ENCODE results near the gene GPAT3. TPM values are rescaled to one million over a fixed set of nuclear protein-coding genes. Genes with fewer than 3 reads are reported as not detected.
A peak's percentile ranks its signal among the peaks of the same experiment; 100 is the strongest.
"Not testable (repeated sequence)": the region's sequence is repeated elsewhere in the genome, so short reads cannot be mapped to it uniquely, and the experiment has no call there.

Gene GPAT3
- total RNA-seq, 1 donor from 2014 or later = 26.4 TPM

GRCh38 chr4:83503974-83504373 lies 31.9 kb upstream of the GPAT3 start:
- no peak overlapping the region for H3K4me3 ChIP-seq (ENCODE audit: low read depth, low read length)
- no peak for DNase-seq (ENCODE audit: low read depth)
- TF ChIP-seq CTCF (conservative IDR thresholded peaks at IDR 0.05; ENCODE audit: low read depth, low read length) = no peak

- TF ChIP-seq CTCF (conservative IDR thresholded peaks at IDR 0.05; ENCODE audit: low read depth, low read length) = no peak
- no peak overlapping the region for H3K4me3 ChIP-seq (ENCODE audit: low read depth, low read length)
- no peak for DNase-seq (ENCODE audit: low read depth)
Observed at GRCh38 chr4:83504503-83504902, 31.4 kb upstream of the GPAT3 start.

DNA sequence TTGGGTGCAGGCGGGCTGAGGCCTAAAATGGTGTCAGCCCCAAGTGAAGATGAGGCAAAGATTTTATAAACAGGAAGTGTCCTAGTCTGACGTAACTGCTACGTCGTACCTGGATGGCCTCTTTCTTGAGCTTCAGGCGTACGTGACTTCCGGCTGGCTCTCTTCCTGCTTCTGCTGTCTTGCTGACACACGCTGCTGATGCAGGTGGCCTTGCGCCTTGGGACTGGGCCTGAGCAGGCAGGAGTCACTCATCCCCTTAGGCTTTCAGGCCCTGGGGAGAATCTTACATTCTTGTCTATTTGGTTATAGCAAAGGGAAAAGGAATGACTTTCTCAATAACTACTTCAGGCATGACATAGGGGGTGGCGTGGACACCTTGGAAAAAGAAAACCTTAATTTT lies 30.9 kb upstream of the GPAT3 start:
- no peak for DNase-seq (ENCODE audit: low read depth)
- no peak for TF ChIP-seq CTCF (conservative IDR thresholded peaks at IDR 0.05; ENCODE audit: low read depth, low read length)
- no peak overlapping the region for H3K4me3 ChIP-seq (ENCODE audit: low read depth, low read length)

GRCh38 chr4:83509156-83509585 lies 26.7 kb upstream of the GPAT3 start:
- not testable (repeated sequence) for DNase-seq (ENCODE audit: low read depth); H3K4me3 ChIP-seq (ENCODE audit: low read depth, low read length)
- peak; percentile 79 for TF ChIP-seq CTCF (conservative IDR thresholded peaks at IDR 0.05; ENCODE audit: low read depth, low read length)

DNA sequence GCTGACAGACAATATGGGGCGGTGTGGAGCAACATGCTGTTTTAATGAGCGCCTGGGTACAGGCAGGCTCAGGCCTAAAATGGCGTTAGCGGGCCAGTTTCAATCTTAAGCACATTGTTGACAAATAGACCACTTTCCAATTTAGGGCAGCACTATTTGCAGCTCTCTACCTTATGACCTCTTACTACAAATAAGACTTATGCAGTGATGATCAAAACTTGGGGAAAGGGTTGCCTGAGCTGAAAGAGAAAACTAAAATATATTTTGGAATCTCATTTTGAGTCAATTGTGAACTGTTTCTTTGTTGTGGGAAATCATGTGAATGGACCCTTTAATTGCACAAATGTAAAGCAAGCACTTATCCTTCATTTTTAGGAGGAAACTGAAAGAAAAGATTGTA lies 25.5 kb upstream of the GPAT3 start:
- TF ChIP-seq CTCF (conservative IDR thresholded peaks at IDR 0.05; ENCODE audit: low read depth, low read length) = no peak
- H3K4me3 ChIP-seq (ENCODE audit: low read depth, low read length) = no peak overlapping the region
- DNase-seq (ENCODE audit: low read depth) = no peak

DNA sequence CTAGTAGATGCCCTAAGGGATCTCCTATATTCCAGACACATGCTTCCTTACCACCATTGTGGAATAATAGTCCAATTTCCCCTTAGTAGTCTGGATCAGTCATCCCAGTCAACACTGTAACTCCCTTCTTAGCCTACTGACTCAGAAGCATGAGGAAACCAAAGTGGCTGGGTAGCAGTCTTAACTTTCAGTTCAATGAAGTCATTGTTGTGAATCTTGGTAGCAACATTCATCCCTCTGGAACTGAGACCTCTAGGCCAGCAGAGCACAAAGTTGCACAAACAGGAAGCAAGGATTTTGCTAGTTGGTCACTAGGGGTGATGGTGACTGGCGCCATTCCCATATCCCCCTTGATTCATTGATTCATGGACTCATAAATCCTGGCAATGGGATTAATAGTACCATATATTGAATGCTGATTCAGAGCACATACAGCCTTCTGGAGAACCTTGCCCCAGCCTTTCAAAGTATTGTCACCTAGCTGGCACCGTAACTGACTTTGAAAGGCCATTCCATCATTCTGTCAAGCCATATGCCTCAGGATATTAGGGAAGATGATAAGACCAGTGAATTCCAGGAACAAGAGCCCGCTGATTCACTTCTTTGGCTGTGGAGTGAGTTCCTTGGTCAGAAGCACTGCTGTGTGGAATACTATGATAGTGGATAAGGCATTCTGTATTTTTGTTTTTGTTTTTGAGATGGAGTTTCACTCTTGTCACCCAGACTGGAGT lies 19.7 kb upstream of the GPAT3 start:
- H3K4me3 ChIP-seq (ENCODE audit: low read depth, low read length) = no peak overlapping the region
- no peak for TF ChIP-seq CTCF (conservative IDR thresholded peaks at IDR 0.05; ENCODE audit: low read depth, low read length)
- peak; percentile 90 for DNase-seq (ENCODE audit: low read depth)

DNA sequence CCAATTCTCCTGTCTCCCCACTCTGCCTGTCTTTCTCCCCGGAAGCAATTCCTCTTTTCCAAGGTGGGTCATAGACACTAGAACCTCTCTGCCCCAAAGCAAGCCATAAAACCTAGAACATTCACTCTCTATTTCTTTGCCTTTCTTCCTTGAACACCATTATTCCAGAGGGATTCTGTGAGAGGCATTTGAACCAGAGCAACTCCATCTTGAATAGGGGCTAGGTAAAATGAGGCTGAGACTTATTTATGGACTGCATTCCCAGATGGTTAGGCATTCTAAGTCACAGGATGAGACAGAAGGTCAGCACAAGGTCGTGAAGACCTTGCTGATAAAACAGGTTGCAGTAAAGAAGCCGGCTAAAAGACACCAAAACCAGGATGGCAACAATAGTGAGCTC lies 13.7 kb upstream of the GPAT3 start:
- TF ChIP-seq CTCF (conservative IDR thresholded peaks at IDR 0.05; ENCODE audit: low read depth, low read length) = no peak
- H3K4me3 ChIP-seq (ENCODE audit: low read depth, low read length) = no peak overlapping the region
- no peak for DNase-seq (ENCODE audit: low read depth)

Data from epithelial cell of proximal tubule (primary cell).